Lower leg skin (tissue), 4 donors: ENCODE data around the gene DYRK1A. TPM values are rescaled to one million over a fixed set of nuclear protein-coding genes. Genes with fewer than 3 reads are reported as not detected.

Experiments
- DNase-seq, 2 donors: peaks; one replicate each; pipeline ENCODE4 v3.0.0-alpha.2; 2019; ENCODE audit warnings: low spot score in 2 of 2
- H3K4me3 ChIP-seq: fragments of 200-600 bp; sonication (generic); 2 replicates; pipeline ENCODE4 v1.5.1; 2017; ENCODE audit warnings: mild to moderate bottlenecking, low read depth; ENCODE audit not compliant: poor library complexity, severe bottlenecking
- CTCF ChIP-seq, 3 donors: fragments of 450-650 bp; IDR thresholded peaks; one replicate each; pipeline ENCODE4 v1.5.1; 2016; ENCODE audit warnings: antibody characterized with exemption in 3 of 3, mild to moderate bottlenecking in 3 of 3, moderate library complexity in 2 of 3
- POLR2A ChIP-seq, 2 donors: fragments of 450-650 bp; IDR thresholded peaks; one replicate each; pipeline ENCODE4 v1.6.1; 2016 to 2017; ENCODE audit warnings: antibody characterized with exemption in 2 of 2, mild to moderate bottlenecking in 1 of 2, moderate library complexity in 1 of 2
- WGBS, 2 donors: methylation state at CpG; one replicate each; pipeline ENCODE4 v1.1.5; 2018; 5-methylcytosine and 5-hydroxymethylcytosine counted together
- intact Hi-C: fragments of 100-400 bp; cut with DNase I; formaldehyde crosslinking; loops from one replicate; pipeline ENCODE4 v1.15.0; 2023; ENCODE audit warnings: low total_unique reads
- total RNA-seq, 4 donors: library from RNA; depleted of rRNA; stranded (reverse); fragments of >200 nt; gene quantifications; one replicate each; pipeline ENCODE4 v1.1.0, GENCODE V29; 2016

DYRK1A gene
- total RNA-seq, 4 donors from 2014 or later, result 60.2 to 97.8 (median 79.8) TPM

GRCh38 chr21:37452227-37452626, 85.7 kb downstream of the DYRK1A start:
- TF ChIP-seq CTCF (IDR thresholded peaks at IDR 0.05), result no peak
- no peak for TF ChIP-seq POLR2A (IDR thresholded peaks at IDR 0.05)
- intact Hi-C loops, result no loop called here
- DNase-seq, result no peak
- H3K4me3 ChIP-seq, result no peak overlapping the region
- 27 to 29% methylated on average over 4 of the region's 4 CpGs for WGBS, 2 donors

GRCh38 chr21:37453350-37453749, 86.8 kb downstream of the DYRK1A start:
- WGBS, 2 donors, result 75 to 78% methylated on average over 4 of the region's 4 CpGs
- no peak overlapping the region for H3K4me3 ChIP-seq
- intact Hi-C loops, result no loop called here
- no peak for TF ChIP-seq POLR2A (IDR thresholded peaks at IDR 0.05)
- TF ChIP-seq CTCF (IDR thresholded peaks at IDR 0.05), result no peak
- DNase-seq, result no peak

GRCh38 chr21:37454869-37455503, 88.4 kb downstream of the DYRK1A start:
- TF ChIP-seq POLR2A (IDR thresholded peaks at IDR 0.05) (no peak), CTCF (IDR thresholded peaks at IDR 0.05) (no peak)
- WGBS, 2 donors, result 77 to 93% methylated on average over 2 of the region's 2 CpGs
- DNase-seq, result no peak
- no peak overlapping the region for H3K4me3 ChIP-seq
- intact Hi-C loops, result no loop called here

GRCh38 chr21:37455504-37455911, 88.9 kb downstream of the DYRK1A start:
- no peak overlapping the region for H3K4me3 ChIP-seq
- TF ChIP-seq CTCF (IDR thresholded peaks at IDR 0.05) (no peak), POLR2A (IDR thresholded peaks at IDR 0.05) (no peak)
- intact Hi-C loops, result no loop called here
- 43 to 50% methylated on average over 7 of the region's 7 CpGs for WGBS, 2 donors
- DNase-seq, result no peak

GRCh38 chr21:37458669-37459276, 92.2 kb downstream of the DYRK1A start:
- H3K4me3 ChIP-seq, result no peak overlapping the region
- intact Hi-C loops, result no loop called here
- no peak for TF ChIP-seq POLR2A (IDR thresholded peaks at IDR 0.05)
- TF ChIP-seq CTCF (IDR thresholded peaks at IDR 0.05), result no peak
- 35 to 38% methylated on average over 7 of the region's 7 CpGs for WGBS, 2 donors
- DNase-seq, result no peak
